ENCODE results near the gene PDZD11. TPM values are rescaled to one million over a fixed set of nuclear protein-coding genes. Genes with fewer than 3 reads are reported as not detected.
"Not testable (repeated sequence)": the region's sequence is repeated elsewhere in the genome, so short reads cannot be mapped to it uniquely, and the experiment has no call there.

The PDZD11 gene, protein sequence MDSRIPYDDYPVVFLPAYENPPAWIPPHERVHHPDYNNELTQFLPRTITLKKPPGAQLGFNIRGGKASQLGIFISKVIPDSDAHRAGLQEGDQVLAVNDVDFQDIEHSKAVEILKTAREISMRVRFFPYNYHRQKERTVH
- 34.7 and 35.5 TPM in 2 replicates for total RNA-seq

DNA sequence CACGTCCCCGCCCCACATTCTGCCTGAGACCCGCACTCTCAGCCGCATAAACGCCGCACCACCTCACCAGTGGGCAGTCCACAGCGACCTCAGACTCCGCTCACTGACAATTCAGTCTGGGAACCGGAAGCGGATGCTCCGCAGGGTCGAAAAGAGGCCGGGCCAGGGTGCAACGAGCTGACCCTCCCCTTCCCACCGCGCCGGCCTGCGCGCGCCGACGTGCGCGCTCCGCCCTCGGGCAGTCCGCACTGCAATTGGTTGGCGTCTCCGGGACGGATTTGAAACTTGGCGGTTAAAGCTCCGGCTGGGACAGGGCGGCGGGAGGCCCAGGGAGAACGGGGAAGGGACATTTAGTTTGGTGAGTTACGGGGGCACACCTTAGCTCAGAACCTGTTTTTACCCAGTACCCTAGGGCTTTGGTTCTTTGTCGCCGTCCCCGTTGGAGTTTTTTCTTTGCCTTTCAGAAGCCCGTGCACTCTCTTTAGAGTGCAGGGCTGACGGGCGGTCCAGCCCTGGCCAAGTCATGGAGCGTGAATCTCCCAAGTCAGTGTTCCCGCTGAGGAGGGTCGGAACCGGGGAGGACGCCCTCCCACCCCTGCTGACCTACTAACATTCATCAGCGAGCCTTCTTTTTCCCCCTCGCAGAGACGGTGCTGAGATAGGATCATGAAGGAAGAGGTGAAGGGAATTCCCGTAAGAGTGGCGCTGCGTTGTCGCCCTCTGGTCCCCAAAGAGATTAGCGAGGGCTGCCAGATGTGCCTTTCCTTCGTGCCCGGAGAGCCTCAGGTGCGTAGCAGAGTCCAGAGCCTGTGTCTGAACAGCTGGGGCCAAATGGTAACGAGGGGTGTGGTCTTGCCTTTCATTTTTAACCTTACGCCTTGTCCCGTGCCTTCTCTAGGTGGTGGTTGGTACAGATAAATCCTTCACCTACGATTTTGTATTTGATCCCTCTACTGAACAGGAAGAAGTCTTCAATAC is at the start of gene PDZD11, which contains the start of gene KIF4A:
PDZD11 (minus strand) TSS at position 135 of the 978 bp plus-strand sequence. CDS start 586 bp downstream, outside the sequence.
KIF4A (plus strand) TSS at position 312 of the 978 bp plus-strand sequence; CDS start at position 667, 355 bp downstream.
- intact Hi-C loops (cut with micrococcal nuclease) = loop anchor here (1.0 to 10.0 kb wide), 3 partner anchors 157 to 1125 kb away; partner anchors contain the start of genes IGBP1 and PJA1

DNA sequence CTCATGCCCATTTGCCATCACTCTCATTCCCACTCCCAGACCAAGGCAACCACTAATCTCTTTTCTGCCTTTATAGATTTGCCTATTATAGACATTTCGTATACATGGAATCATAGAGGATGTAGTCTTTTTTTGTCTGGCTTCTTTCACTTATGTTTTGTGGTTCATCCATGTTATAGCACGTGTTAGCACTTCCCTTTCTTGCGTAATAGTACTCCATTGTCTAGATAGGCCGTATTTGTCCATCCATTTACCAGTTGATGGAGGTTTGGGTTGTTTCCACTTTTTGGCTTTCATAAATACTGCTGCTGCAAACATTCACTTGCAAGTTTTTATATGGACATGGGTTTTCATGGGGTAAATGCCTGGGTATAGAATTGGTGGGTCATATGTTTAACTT is 48.6 kb upstream of the PDZD11 start:
- intact Hi-C loops (cut with micrococcal nuclease) = no loop called here

DNA sequence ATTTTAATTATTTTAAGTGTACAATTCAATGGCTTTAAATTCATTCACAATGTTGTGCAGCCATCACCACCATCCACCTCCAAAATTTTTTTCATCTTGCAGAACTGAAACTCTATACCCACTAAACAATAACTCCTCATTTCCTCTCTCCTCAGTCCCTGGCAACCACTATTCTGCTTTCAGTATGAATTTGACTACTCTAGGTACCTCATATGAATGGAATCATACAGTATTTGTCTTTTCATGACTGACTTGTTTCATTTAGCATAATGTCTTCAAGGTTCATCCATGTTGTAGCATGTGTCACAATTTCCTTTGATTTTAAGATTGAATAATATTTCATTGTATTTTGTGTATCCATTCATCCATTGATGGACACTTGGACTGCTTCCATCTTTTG is 47.0 kb upstream of the PDZD11 start:
- intact Hi-C loops (cut with micrococcal nuclease) = no loop called here

DNA sequence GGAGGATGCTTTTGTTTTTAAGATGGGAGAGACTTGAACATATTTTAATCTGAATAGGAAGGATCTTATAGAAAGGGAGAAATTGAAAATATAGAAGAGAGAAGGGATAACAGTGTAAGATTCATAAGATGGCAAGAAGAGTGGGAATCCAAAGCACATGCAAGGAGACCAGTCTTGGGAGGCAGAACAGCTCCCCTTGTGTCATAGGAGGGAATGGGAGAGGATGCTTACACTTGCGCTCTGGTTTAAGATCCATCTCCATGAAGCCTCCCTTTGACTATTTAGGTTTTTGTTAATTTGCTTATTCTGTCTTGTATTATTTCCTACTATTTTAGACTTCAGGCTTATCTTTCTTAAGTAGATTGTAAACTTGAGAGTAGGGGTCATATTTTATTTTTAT is 42.9 kb upstream of the PDZD11 start:
- intact Hi-C loops (cut with micrococcal nuclease) = no loop called here

DNA sequence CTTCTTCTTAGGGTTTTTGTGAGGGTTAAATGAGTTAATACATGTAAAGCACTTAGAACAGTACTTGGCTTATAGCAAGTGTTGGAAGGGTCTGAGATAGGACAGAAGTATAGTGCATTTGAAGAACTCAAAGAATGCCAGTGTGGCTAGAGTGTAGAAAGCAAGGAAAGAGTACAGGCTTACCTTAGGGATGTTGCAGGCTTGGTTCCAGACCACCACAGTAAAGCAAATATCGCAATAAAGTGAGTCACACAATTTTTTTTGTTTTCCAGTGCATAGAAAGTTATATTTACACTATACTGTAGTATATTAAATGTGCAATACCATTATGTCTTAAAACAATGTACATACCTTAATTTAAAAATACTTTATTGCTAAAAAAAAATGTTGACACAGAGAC is 41.4 kb upstream of the PDZD11 start:
- intact Hi-C loops (cut with micrococcal nuclease) = no loop called here

DNA sequence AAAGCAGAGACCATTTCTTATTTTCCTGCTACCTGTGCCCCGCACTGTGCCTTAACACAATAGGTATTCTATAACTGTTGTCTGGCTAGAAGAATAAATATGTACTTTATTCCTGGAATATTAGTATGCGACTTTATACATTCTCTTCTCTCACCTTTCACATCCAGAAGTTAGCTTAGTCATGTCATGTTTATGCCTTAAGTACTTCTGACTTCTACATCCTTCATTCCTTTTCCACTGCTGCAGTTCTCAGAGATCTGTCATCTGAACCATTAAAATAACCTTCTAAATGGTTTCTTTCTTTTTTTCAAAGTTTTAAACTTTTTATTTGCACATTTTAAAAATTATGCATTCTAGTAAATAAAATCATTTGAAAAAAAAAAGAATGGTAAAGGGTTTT is 34.6 kb upstream of the PDZD11 start:
- intact Hi-C loops (cut with micrococcal nuclease) = no loop called here

DNA sequence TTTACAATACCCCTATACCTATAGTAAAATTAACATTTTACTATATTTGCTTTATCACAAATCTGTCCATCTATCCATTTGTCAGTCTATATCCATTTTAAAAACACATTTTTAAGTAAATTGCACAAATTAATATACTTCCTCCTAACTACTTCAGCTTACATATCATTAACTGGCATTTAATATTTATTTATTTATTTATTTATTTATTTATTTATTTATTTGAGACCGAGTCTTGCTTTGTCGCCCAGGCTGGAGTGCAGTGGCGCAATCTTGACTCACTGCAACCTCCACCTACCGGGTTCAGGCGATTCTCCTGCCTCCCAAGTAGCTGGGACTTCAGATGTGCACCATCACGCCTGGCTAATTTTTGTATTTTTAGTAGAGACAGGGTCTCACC is 33.9 kb upstream of the PDZD11 start:
- intact Hi-C loops (cut with micrococcal nuclease) = not testable (repeated sequence)

DNA sequence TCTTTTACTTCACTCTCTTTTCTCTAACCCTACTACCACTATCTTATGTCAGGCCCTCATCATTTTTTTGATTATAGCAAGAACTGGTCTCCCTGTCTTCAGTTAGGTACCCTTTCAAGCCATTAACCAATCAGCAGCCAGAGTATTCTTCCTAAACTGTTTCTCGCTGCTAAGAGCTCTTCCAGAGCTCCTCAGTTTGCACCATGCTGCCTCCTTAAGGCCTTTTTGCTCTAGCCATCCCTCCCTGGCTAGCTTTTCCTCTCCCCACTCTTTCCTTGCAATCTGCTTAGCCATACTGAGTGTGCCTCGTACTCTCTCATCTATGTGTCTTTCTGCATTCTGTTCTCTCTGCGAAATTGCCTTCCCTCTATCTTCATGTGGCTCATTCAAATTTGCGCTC is 33.1 kb upstream of the PDZD11 start:
- intact Hi-C loops (cut with micrococcal nuclease) = no loop called here

DNA sequence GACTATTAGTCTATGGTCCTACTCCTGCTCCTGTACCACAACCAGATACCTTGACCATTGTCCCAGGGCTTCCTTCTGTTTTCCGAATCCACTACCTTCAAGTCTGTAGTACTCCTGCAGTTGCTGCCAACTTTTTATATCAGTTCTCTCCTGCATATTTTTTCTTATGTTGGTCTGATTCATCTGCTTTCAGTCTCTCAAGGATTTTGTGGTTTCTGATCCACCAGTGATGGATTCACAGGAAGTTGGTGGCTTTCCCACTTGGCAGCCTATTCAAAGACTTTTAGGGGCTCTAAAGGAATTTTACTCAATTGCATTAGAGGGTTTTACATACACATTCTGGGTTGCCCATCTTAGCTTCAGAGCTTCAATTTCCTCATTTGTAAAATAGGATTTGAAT is 23.8 kb upstream of the PDZD11 start:
- intact Hi-C loops (cut with micrococcal nuclease) = no loop called here

DNA sequence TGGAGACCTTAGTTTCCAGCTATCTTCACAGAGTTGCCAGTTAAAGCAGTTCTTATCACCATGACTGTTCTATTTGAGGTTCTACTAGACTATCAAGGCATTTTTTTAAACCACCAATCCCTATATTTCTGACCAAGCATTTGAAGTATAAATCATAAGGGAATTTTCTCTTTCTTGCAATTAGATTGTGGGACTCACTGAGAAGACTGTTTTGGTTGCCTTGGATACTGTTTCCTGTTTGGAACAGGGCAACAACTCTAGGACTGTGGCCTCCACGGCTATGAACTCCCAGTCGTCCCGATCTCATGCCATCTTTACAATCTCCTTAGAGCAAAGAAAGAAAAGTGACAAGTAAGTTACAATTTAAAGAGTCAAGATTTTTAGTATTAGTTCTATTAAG is 12.0 kb upstream of the PDZD11 start:
- intact Hi-C loops (cut with micrococcal nuclease) = no loop called here

DNA sequence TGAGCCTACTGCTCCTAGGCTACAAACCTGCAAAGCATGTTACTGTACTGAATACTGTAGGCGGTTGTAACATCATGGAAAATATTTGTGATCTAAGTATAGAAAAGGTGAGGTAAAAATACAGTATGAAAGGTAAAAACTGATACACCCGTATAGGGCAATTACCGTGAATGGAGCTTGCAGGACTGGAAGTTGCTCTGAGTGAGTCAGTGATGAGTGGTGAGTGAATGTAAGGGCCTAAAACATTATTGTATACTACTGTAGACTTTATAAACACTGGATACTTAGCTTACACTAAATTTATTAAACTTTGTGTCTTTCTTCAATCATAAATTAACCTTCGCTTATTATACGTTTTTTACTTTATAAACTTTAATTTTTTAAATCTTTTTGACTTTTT is 3.9 kb upstream of the PDZD11 start:
- intact Hi-C loops (cut with micrococcal nuclease) = loop anchor here (10.0 kb wide), 2 partner anchors 161 to 1129 kb away; partner anchors contain the start of gene PJA1

DNA sequence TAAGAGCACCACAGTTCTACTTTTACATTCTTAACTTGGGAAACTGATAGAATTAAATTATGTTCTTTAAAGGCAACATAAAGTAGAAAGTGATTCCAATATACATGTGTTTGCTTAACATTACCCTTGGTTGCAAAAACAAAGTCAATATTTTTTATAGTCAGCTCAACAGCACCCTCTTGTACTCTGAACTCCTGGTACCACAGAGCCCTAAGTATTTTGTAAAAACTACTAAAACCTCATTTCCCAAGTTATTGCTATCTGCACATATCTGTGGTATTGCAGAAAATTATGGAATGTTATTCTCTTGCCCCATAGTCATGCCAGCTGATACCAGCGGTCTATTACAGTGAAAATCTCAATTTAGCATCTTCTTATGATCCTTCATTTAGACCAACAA is 3.1 kb upstream of the PDZD11 start:
- intact Hi-C loops (cut with micrococcal nuclease) = loop anchor here (10.0 kb wide), 2 partner anchors 162 to 1128 kb away; partner anchors contain the start of gene PJA1

DNA sequence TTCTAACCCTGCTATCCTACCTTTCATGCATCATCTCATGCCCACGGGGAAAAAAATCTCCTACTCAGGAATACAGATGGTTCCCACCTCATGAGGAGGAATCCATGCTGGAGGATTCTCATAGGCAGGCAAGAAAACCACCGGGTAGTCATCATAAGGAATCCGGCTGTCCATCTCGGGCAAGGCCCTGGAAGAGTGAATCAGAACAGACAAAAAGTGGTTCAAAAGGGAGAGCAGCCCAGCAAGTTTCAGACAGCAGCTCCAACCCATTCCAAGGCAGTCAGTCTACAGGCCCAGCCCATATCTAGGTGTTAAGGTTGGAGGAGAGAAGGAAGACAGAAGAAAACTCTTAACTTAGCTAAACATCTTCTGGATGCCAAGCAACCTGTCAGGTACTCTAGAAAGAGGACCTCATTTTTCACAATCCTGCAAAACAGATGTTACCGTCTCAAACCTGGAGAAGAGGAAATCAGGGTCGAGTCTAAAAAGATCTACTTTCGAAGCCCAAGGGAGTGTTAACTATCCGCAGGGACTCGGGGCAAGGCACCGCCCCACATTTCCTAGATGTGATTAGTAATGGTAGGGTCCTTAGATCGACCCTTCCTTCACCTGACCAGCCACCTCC is 447 bp downstream of the PDZD11 start:
- intact Hi-C loops (cut with micrococcal nuclease) = loop anchor here (1.0 kb wide), 1 partner anchor 156 kb away; the partner anchor contains the start of gene IGBP1

DNA sequence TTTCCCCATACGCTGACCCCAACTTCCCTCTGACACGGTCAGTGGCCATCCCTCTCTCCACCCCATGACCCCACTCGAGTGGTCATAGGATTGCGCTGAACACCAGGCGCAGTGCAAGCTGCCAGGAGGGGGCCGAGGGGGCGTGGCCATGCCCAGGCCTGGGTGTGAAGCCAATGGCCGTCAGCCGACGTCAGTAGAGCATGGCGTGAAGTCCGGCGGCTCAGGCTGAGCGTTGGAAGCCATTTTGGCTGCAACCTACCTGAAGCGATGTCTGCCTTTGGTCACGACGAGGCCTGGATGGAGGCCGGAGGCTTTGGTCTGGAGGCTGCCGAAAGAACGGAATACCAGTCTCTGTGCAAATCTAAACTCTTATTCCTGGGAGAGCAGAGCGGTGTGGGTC is 7.8 kb downstream of the PDZD11 start, which contains the start of gene RAB41:
RAB41 (plus strand) TSS at position 222 of the 400 bp plus-strand sequence; CDS start at position 268, 46 bp downstream.
- intact Hi-C loops (cut with micrococcal nuclease) = no loop called here

DNA sequence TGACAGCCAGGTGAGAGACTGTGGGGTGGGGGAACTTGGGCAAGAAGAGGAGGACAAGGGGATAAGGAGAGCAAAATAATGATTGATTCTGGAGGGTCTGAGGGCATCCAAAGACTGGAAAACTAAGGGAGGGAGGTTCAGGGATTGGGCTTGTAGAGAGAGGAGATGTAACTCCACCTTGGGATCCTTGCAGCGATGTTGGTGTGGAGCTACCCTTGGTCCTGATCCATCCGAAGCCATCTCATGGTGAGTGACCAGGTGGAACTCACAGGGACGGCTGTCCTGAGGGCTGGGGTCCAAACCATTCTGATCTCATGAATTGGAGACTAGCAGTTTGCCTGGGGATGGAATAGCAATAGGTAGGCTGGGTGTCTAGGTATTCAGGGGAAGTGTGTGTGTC is 9.2 kb downstream of the PDZD11 start:
- intact Hi-C loops (cut with micrococcal nuclease) = no loop called here

DNA sequence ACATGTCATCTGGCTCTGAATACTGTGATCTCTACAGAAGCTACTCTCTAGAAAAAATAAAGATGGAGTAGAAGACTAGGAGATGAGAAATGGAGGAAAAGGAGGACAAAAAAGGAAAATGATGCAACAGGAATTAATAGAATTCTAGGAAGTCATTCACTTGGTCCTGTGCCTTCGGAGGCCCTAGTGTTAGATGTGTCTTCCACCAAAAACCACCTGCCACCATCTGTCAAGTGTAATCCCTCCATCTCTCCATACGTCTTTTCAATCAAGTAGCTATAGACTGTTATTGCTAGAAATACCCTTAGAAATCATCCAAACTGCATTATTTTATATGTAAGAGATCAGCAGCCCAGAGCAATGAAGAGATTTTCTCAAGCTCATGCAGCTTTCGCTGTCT is 10.6 kb downstream of the PDZD11 start:
- intact Hi-C loops (cut with micrococcal nuclease) = no loop called here

DNA sequence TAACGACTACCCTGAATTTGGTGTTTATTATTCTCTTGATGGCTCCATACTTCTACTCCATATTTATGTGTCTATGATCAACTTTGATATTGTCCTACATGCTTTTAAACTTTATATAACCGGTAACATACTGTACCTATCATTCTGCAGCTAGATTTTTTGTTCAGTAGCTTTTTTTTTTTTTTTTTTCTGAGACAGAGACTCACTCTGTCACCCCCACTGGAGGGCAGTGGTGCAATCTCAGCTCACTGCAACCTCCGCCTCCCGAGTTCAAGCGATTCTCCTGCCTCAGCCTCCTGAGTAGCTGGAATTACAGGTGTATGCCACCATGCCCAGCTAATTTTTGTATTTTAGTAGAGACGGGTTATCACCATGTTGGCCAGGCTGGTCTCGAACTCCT is 15.7 kb downstream of the PDZD11 start:
- intact Hi-C loops (cut with micrococcal nuclease) = not testable (repeated sequence)

DNA sequence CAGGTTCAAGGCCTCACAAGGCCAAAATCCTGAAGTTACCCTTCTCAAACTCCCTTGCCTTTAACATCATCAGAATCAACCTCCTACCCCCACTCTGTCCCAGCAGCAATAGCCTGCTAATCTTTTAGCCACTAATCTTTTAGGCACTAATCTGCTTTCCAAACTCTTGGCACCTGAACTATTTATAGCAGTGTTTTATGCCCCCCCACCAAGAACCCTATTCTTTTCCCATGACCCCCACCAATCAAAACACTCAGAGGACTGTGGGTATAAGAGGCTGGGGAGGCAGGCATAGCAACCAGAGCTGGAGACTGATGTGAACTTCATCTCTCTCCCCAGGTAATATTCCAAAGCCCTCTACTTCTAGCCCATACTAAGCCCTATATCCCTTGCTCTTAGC is 21.7 kb downstream of the PDZD11 start, which contains the start of gene ARR3:
ARR3 (plus strand) TSS at position 301 of the 400 bp plus-strand sequence. CDS start 1,052 bp downstream, outside the sequence.
- intact Hi-C loops (cut with micrococcal nuclease) = no loop called here

DNA sequence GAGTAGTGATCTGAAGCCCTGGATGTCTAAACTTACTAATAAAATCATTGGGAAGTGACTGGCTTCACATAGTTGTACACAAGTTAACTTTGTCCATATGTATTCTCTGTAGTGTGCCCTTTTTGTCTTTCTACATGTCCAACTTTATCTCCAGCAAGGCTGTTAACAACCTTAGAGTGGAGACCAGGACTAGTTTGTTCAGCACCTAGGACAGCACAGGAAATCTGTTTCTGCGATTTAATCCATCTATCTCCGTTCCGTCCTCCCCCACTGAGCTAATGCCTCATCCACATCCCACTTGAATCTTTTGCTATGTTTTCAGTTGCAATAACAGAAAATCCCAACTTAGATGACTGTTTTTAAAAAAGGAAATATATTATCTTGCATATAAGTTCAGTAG is 24.9 kb downstream of the PDZD11 start:
- intact Hi-C loops (cut with micrococcal nuclease) = no loop called here

DNA sequence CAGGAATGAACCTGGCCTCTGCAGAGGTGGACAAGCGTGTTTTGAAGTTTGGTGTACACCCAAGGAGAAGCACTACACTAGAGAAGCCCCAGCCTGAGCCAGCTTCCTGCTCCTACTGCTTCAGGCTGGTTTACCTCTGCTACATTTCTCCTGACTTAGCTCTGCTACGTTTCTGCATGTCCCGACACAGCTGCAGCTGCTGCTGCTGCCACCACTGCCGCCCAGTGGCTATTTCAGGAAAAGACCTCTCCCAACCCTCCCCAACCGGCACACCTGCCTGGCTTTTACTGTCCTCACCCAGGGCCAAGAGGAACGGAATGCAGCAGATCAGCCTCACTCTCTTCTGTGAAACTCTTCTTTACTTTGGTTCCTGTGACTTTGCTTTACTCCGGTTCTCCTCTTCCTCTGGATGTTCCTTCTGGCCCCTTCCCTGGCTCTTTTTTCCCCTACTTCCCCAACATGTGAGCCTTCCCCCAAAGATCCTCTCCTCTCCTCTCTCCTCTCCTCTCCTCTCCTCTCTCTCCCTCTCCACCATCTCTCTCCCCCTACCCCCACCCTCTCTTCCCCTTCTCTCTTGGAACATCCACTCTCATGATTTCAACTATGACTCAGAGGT is 26.7 kb downstream of the PDZD11 start:
- intact Hi-C loops (cut with micrococcal nuclease) = no loop called here

DNA sequence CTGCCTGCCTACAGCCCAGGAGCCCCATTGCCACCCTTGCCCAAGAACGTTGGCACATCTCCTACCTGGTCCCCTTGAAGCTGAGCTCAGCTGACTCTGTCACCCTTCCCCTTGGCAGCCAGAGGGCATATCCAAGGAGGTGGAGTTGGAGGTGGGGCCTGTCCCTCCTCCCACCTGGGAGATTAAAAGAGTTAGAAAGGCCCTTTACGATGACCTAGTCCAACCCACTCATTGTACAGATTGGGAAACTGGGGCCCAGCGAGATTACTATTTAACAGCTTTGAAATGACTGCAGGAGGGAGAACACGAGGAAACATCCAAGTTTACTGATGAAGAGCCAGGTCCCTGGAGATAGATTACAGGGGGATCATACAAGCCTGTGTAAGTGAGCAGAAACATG is 29.6 kb downstream of the PDZD11 start, which contains the start of gene P2RY4:
P2RY4 (minus strand) TSS at position 101 of the 400 bp plus-strand sequence. CDS start 580 bp downstream, outside the sequence.
- intact Hi-C loops (cut with micrococcal nuclease) = no loop called here

Measured in T-helper 2 cell treated with Interferon-gamma antibody and Interleukin-4, amounts not matched to agents 100 ng/mL and 5 ng/mL, for 36 hours (primary cell).